HCT116 (cell line): ENCODE results near the gene CUL5. TPM values are rescaled to one million over a fixed set of nuclear protein-coding genes. Genes with fewer than 3 reads are reported as not detected.

Experiments used
- ATAC-seq: fragments of 200-7000 bp; cut with Tn5 transposase; 2 replicates; pipeline ENCODE4 v1.9.1; 2020; ENCODE audit warnings: mild to moderate bottlenecking, moderate library complexity
- BruUV-seq: library from RNA; stranded (reverse); fragments of 400-500 nt; replicated peaks from 2 replicates; lab custom pipeline; 2021; lab: Mats Ljungman, UMichigan
- CTCF ChIA-PET: fragments of 300-600 bp; sonication (Branson Sonifier 250); formaldehyde crosslinking; loops from one replicate; lab custom pipeline; 2021; ENCODE audit warnings: antibody characterized with exemption; lab: Charles Lee
- POLR2A ChIA-PET: fragments of 300-600, 350-600 bp; sonication (Branson Sonifier 250); formaldehyde crosslinking; loops from one replicate; lab custom pipeline; 2021; ENCODE audit warnings: antibody characterized with exemption; lab: Charles Lee
- RAD21 ChIA-PET, 2 experiments: fragments of 300-600 bp; sonication (Branson Sonifier 250); formaldehyde crosslinking; loops; one replicate each; lab custom pipeline; 2023; ENCODE audit warnings: low total read pairs in 2 of 2; ENCODE audit not compliant: uncharacterized antibody in 2 of 2, unreplicated experiment in 2 of 2, low non-redundant PET in 1 of 2; lab: Charles Lee
- DNase-seq: peaks from one replicate; pipeline ENCODE4 v3.0.0-alpha.2; 2010; ENCODE audit warnings: low read depth, low spot score
- H2AFZ ChIP-seq: fragments of 200-600 bp; shearing (Covaris generic), sonication (generic); 2 replicates; pipeline ENCODE4 v1.6.1; 2017; ENCODE audit warnings: low read depth, mixed run types, mixed read lengths, antibody characterized with exemption, low read length; ENCODE audit not compliant: poor library complexity, severe bottlenecking
- H3K27ac ChIP-seq: 2 replicates; pipeline ENCODE4 v1.5.1; 2012; ENCODE audit warnings: low read depth, low read length
- H3K27me3 ChIP-seq: fragments of 200-600 bp; sonication (generic); 2 replicates; pipeline ENCODE4 v1.6.1; 2016; ENCODE audit warnings: mixed run types, low read length, mixed read lengths; ENCODE audit not compliant: insufficient read depth
- H3K36me3 ChIP-seq, 2 experiments: fragments of 200-500 bp in 1 of 2; fragments of 200-600 bp in 1 of 2; sonication (Bioruptor generic) in 1 of 2; sonication (generic) in 1 of 2; 2 replicates each; pipeline versions ENCODE4 v1.5.1 to v1.6.1; 2014 to 2016; ENCODE audit warnings: low read length in 2 of 2, inconsistent platforms in 1 of 2, mixed read lengths in 1 of 2, mixed run types in 1 of 2; ENCODE audit not compliant: insufficient read depth in 2 of 2, control insufficient read depth in 1 of 2
- H3K4me1 ChIP-seq, 2 experiments: fragments of 200-600 bp in 1 of 2; sonication (generic) in 1 of 2; 2 replicates each; pipeline versions ENCODE4 v1.5.1 to v1.6.1; 2012 to 2017; ENCODE audit warnings: low read length in 2 of 2, inconsistent platforms in 1 of 2, mild to moderate bottlenecking in 1 of 2, mixed read lengths in 1 of 2, mixed run types in 1 of 2, moderate library complexity in 1 of 2; ENCODE audit not compliant: insufficient read depth in 2 of 2, control insufficient read depth in 1 of 2
- H3K4me2 ChIP-seq: fragments of 200-600 bp; sonication (generic); 2 replicates; pipeline ENCODE4 v1.6.1; 2017; ENCODE audit warnings: mixed run types, low read length, mixed read lengths
- H3K4me3 ChIP-seq, 2 experiments: fragments of 200-600 bp in 1 of 2; sonication (generic) in 1 of 2; replicated peaks in 1 of 2; 2 replicates each; pipeline ENCODE4 v1.5.1; 2011 to 2016; ENCODE audit warnings: low read length in 2 of 2, control low read depth in 1 of 2, low read depth in 1 of 2, mild to moderate bottlenecking in 1 of 2, mixed read lengths in 1 of 2, mixed run types in 1 of 2
- H3K79me2 ChIP-seq: fragments of 200-600 bp; sonication (generic); 2 replicates; pipeline ENCODE4 v1.6.1; 2017; ENCODE audit warnings: mild to moderate bottlenecking, mixed run types, low read length, moderate library complexity, mixed read lengths; ENCODE audit not compliant: insufficient read depth
- H3K9ac ChIP-seq: fragments of 200-600 bp; sonication (generic); 2 replicates; pipeline ENCODE4 v1.6.1; 2016; ENCODE audit warnings: low read length, mixed read lengths
- H3K9me2 ChIP-seq: fragments of 200-600 bp; sonication (generic), shearing (Covaris generic); 2 replicates; pipeline ENCODE4 v1.6.1; 2017; ENCODE audit warnings: mixed run types, mild to moderate bottlenecking, moderate library complexity; ENCODE audit not compliant: insufficient read depth
- H3K9me3 ChIP-seq, 2 experiments: fragments of 200-500 bp in 1 of 2; fragments of 200-600 bp in 1 of 2; sonication (Bioruptor generic) in 1 of 2; sonication (generic) in 1 of 2; 2 replicates each; pipeline ENCODE4 v1.6.1; 2014 to 2017; ENCODE audit warnings: low read length in 2 of 2, mixed read lengths in 2 of 2, inconsistent platforms in 1 of 2, low read depth in 1 of 2, mild to moderate bottlenecking in 1 of 2, mixed run types in 1 of 2, moderate library complexity in 1 of 2; ENCODE audit not compliant: control insufficient read depth in 1 of 2, insufficient read depth in 1 of 2
- H4K20me1 ChIP-seq: fragments of 200-600 bp; sonication (generic), shearing (Covaris generic); 2 replicates; pipeline ENCODE4 v1.6.1; 2017; ENCODE audit warnings: mixed run types, mild to moderate bottlenecking, moderate library complexity; ENCODE audit not compliant: insufficient read depth
- ATF3 ChIP-seq: IDR thresholded peaks from 2 replicates; pipeline ENCODE4 v1.6.1; 2012
- CEBPB ChIP-seq: IDR thresholded peaks from 2 replicates; pipeline ENCODE4 v1.6.1; 2012; ENCODE audit warnings: low read depth
- CTCF ChIP-seq, 3 experiments: fragments of 200-600 bp in 1 of 3; sonication (generic) in 1 of 3; IDR thresholded peaks in 2 of 3; conservative IDR thresholded peaks in 1 of 3; 2 replicates each; pipeline ENCODE4 v1.5.1; 2012 to 2017; ENCODE audit warnings: low read depth in 2 of 3, low read length in 2 of 3, antibody characterized with exemption in 1 of 3, borderline replicate concordance in 1 of 3, control low read depth in 1 of 3, mild to moderate bottlenecking in 1 of 3, mixed read lengths in 1 of 3, mixed run types in 1 of 3, moderate library complexity in 1 of 3; ENCODE audit not compliant: insufficient read depth in 1 of 3
- EGR1 ChIP-seq: IDR thresholded peaks from 2 replicates; pipeline ENCODE4 v1.6.1; 2012; ENCODE audit warnings: low read depth
- ELF1 ChIP-seq: IDR thresholded peaks from 2 replicates; pipeline ENCODE4 v1.6.1; 2012; ENCODE audit warnings: low read depth, borderline replicate concordance
- POLR2A ChIP-seq: IDR thresholded peaks from 2 replicates; pipeline ENCODE4 v1.7.0; 2011; ENCODE audit warnings: borderline replicate concordance; ENCODE audit not compliant: insufficient read depth, insufficient read length; ENCODE audit errors: extremely low read depth
- POLR2AphosphoS5 ChIP-seq: IDR thresholded peaks from 2 replicates; pipeline ENCODE4 v1.6.1; 2011; ENCODE audit warnings: mild to moderate bottlenecking, low read depth, low read length, moderate library complexity
- REST ChIP-seq: IDR thresholded peaks from 2 replicates; pipeline ENCODE4 v1.6.1; 2012; ENCODE audit warnings: low read depth
- SIN3A ChIP-seq: IDR thresholded peaks from 2 replicates; pipeline ENCODE4 v1.6.1; 2012; ENCODE audit warnings: low read depth
- TCF7L2 ChIP-seq: IDR thresholded peaks from 2 replicates; pipeline ENCODE4 v1.7.0; 2011; ENCODE audit warnings: borderline replicate concordance, inconsistent platforms; ENCODE audit not compliant: insufficient read depth, insufficient read length; ENCODE audit errors: extremely low read depth
- YY1 ChIP-seq: IDR thresholded peaks from 2 replicates; pipeline ENCODE4 v1.6.1; 2011; ENCODE audit warnings: low read length, low read depth, moderate library complexity, mild to moderate bottlenecking; ENCODE audit not compliant: insufficient replicate concordance; ENCODE audit errors: extremely low read depth
- ZNF274 ChIP-seq: fragments of 200-500 bp; sonication (Bioruptor generic); IDR thresholded peaks from 2 replicates; pipeline ENCODE4 v1.6.1; 2014; ENCODE audit warnings: mild to moderate bottlenecking, low read depth, low read length, inconsistent platforms
- intact Hi-C: fragments of 100-400 bp; cut with micrococcal nuclease; formaldehyde crosslinking; loops from 2 replicates; pipeline ENCODE4 v1.10.0; 2022
- total RNA-seq: library from RNA; stranded (reverse); gene quantifications from one replicate; pipeline ENCODE4 v1.2.1, GENCODE V29; 2021; ENCODE audit not compliant: unreplicated experiment

The CUL5 gene
- total RNA-seq, 1 experiment from 2014 or later: 41.9 TPM

GRCh38 chr11:107991868-107992414 lies 16.8 kb upstream of the CUL5 start:
- intact Hi-C loops: no loop called here
- no peaks in the 10 kb centered on the region for H3K79me2 ChIP-seq
- TF ChIP-seq TCF7L2 (no peak), POLR2AphosphoS5 (no peak), EGR1 (no peak)
- TF ChIP-seq, all 23 proteins: peak for 0
- Histone ChIP-seq H3K4me3 (no peak overlapping the region), H2AFZ (no peak overlapping the region), H3K27ac (no peak overlapping the region), H3K27me3 (no peaks in the 10 kb centered on the region), H3K4me1 (no peaks in the 10 kb centered on the region), H4K20me1 (no peaks in the 10 kb centered on the region), H3K4me2 (no peak overlapping the region), H3K9me3 (no peaks in the 10 kb centered on the region), H3K9me2 (no peaks in the 10 kb centered on the region), H3K9ac (no peak overlapping the region), H3K36me3 (no peaks in the 10 kb centered on the region)
- no TSS peak for BruUV-seq
- no peak for DNase-seq
- CTCF ChIA-PET: no interaction called here
- RAD21 ChIA-PET: no interaction called here
- no peak for ATAC-seq
- POLR2A ChIA-PET: no interaction called here

- H3K27ac ChIP-seq: no peak overlapping the region
- no peak overlapping the region for H2AFZ ChIP-seq
- no TSS peak for BruUV-seq
- peaks cover 0 to 5% of the 10 kb centered on the region in 2 experiments; a peak in 1 of 4 replicates for H3K4me1 ChIP-seq
- no peaks in the 10 kb centered on the region for H3K27me3 ChIP-seq
- intact Hi-C loops: no loop called here
- CTCF ChIA-PET: interaction anchor here (1.0 kb wide), 1 partner anchor 13 kb away, joined by 5 read pairs; the partner anchor contains the start of gene CUL5
- H3K9ac ChIP-seq: no peak overlapping the region
- POLR2A ChIA-PET: interaction anchor here (1.1 kb wide), 1 partner anchor 13 kb away, joined by 3 read pairs; the partner anchor contains the start of gene CUL5
- no peaks in the 10 kb centered on the region for H4K20me1 ChIP-seq
- DNase-seq (no peak), ATAC-seq (no peak)
- RAD21 ChIA-PET: no interaction called here
- no peaks in the 10 kb centered on the region for H3K9me2 ChIP-seq
- no peaks in the 10 kb centered on the region for H3K9me3 ChIP-seq
- no peaks in the 10 kb centered on the region for H3K36me3 ChIP-seq
- H3K79me2 ChIP-seq: no peaks in the 10 kb centered on the region
- no peak overlapping the region for H3K4me2 ChIP-seq
- no peak overlapping the region for H3K4me3 ChIP-seq
- no peak for TF ChIP-seq REST
- TF ChIP-seq ELF1: no peak
- TF ChIP-seq YY1: no peak
- TF ChIP-seq CTCF (IDR thresholded peaks at IDR 0.05 in 2 of 3, conservative IDR thresholded peaks at IDR 0.05 in 1 of 3; ENCODE audit: borderline replicate concordance in 1 of 3, insufficient read depth in 1 of 3, low read depth in 2 of 3, low read length in 2 of 3): no peak
- no peak for TF ChIP-seq CEBPB
- no peak for TF ChIP-seq SIN3A
- no peak for TF ChIP-seq EGR1
- TF ChIP-seq TCF7L2: no peak
- no peak for TF ChIP-seq ZNF274
- no peak for TF ChIP-seq ATF3
- TF ChIP-seq POLR2A: no peak
These were observed 12.5 kb upstream of the CUL5 start for GRCh38 chr11:107996006-107996776.
